K562 (cell line): ENCODE data around the gene ADNP2. TPM values are rescaled to one million over a fixed set of nuclear protein-coding genes. Genes with fewer than 3 reads are reported as not detected.

Experiments used
- ATAC-seq: fragments of 200-7000 bp; cut with Tn5 transposase; 3 replicates; pipeline ENCODE4 v1.9.1; 2020; ENCODE audit warnings: moderate library complexity
- BruUV-seq: library from RNA; stranded (reverse); fragments of 400-500 nt; replicated peaks from 2 replicates; lab custom pipeline; 2021; lab: Mats Ljungman, UMichigan
- CTCF ChIA-PET: fragments of 300-600 bp; formaldehyde crosslinking; extraction: SDS; loops from one replicate; lab custom pipeline; 2021; ENCODE audit warnings: low intra/inter-chr PET ratio; lab: Yijun Ruan, JAX
- POLR2A ChIA-PET: fragments of 300-600, 350-650 bp; sonication (Branson Sonifier 250); formaldehyde crosslinking; extraction: SDS; loops from one replicate; lab custom pipeline; 2021; ENCODE audit warnings: antibody characterized with exemption, inconsistent platforms; lab: Yijun Ruan, JAX
- DNase-seq, 4 experiments: peaks; one replicate each; pipeline versions ENCODE4 v3.0.0 to v3.0.0-alpha.2; 2011 to 2018; ENCODE audit warnings: low spot score in 3 of 4, mixed read lengths in 3 of 4; ENCODE audit errors: extremely low read depth in 1 of 4
- FAIRE-seq: peaks from 2 replicates; lab custom pipeline; 2011; peaks lifted over from hg19 to GRCh38; lab: Jason Lieb, UNC
- H2AFZ ChIP-seq: 2 replicates; pipeline ENCODE4 v1.6.0; 2011; ENCODE audit warnings: low read depth, low read length, control low read depth, inconsistent platforms
- H3K27ac ChIP-seq: fragments of 200-600 bp; 3 replicates; pipeline ENCODE4 v1.8.0; 2011; ENCODE audit warnings: low read depth, mild to moderate bottlenecking, control low read depth, inconsistent platforms, low read length, moderate library complexity, mixed read lengths; ENCODE audit errors: extremely low read depth
- H3K27me3 ChIP-seq, 2 experiments: fragments of 300-600 bp in 1 of 2; 2 replicates in 1 of 2; 3 replicates in 1 of 2; pipeline versions ENCODE4 v1.6.0 to v1.8.0; 2011; ENCODE audit warnings: inconsistent platforms in 2 of 2, low read length in 2 of 2, mild to moderate bottlenecking in 1 of 2, mixed read lengths in 1 of 2, moderate library complexity in 1 of 2; ENCODE audit not compliant: control insufficient read depth in 2 of 2, insufficient read depth in 2 of 2
- H3K36me3 ChIP-seq: fragments of 300-600 bp; 3 replicates; pipeline ENCODE4 v1.8.0; 2011; ENCODE audit warnings: mild to moderate bottlenecking, low read length, inconsistent platforms; ENCODE audit not compliant: control insufficient read depth, insufficient read depth
- H3K4me1 ChIP-seq, 2 experiments: fragments of 200-600 bp in 1 of 2; replicated peaks in 1 of 2; 2 replicates in 1 of 2; 3 replicates in 1 of 2; pipeline versions ENCODE4 v1.5.1 to v1.8.0; 2011; ENCODE audit warnings: inconsistent platforms in 2 of 2, low read length in 2 of 2, mild to moderate bottlenecking in 1 of 2, mixed read lengths in 1 of 2, moderate library complexity in 1 of 2; ENCODE audit not compliant: control insufficient read depth in 2 of 2, insufficient read depth in 2 of 2
- H3K4me2 ChIP-seq: 2 replicates; pipeline ENCODE4 v1.6.1; 2011; ENCODE audit warnings: low read length, control low read depth, inconsistent platforms, mixed read lengths; ENCODE audit not compliant: insufficient read depth
- H3K4me3 ChIP-seq: fragments of 200-600 bp; sonication (generic), shearing (Covaris generic); 2 replicates; pipeline ENCODE4 v1.5.1; 2016; ENCODE audit warnings: control low read depth, inconsistent platforms
- H3K79me2 ChIP-seq: fragments of 200-600 bp; 3 replicates; pipeline ENCODE4 v1.8.0; 2011; ENCODE audit warnings: low read length, inconsistent platforms; ENCODE audit not compliant: control insufficient read depth, insufficient read depth
- H3K9ac ChIP-seq, 2 experiments: 2 replicates each; pipeline versions ENCODE4 v1.6.0 to v1.6.1; 2011; ENCODE audit warnings: low read depth in 2 of 2, low read length in 2 of 2, control low read depth in 1 of 2, inconsistent platforms in 1 of 2, mild to moderate bottlenecking in 1 of 2, mixed read lengths in 1 of 2; ENCODE audit not compliant: insufficient read depth in 1 of 2
- H3K9me1 ChIP-seq: one replicate; pipeline ENCODE4 v1.6.0; 2011; ENCODE audit warnings: inconsistent platforms, mild to moderate bottlenecking, low read length, moderate library complexity; ENCODE audit not compliant: control insufficient read depth, insufficient read depth
- H3K9me3 ChIP-seq: replicated peaks from 2 replicates; pipeline ENCODE4 v1.5.1; 2011; ENCODE audit warnings: low read depth, low read length, inconsistent platforms; ENCODE audit not compliant: control insufficient read depth, insufficient read depth
- H4K20me1 ChIP-seq: replicated peaks from 2 replicates; pipeline ENCODE4 v1.6.1; 2011; ENCODE audit warnings: low read length, inconsistent platforms, mixed read lengths; ENCODE audit not compliant: control insufficient read depth, insufficient read depth
- BCOR ChIP-seq: fragments of 450-650 bp; IDR thresholded peaks from 2 replicates; pipeline ENCODE4 v1.6.1; 2016
- CTCFL ChIP-seq: IDR thresholded peaks from 2 replicates; pipeline ENCODE4 v1.6.1; 2011; ENCODE audit warnings: borderline replicate concordance, low read depth, mild to moderate bottlenecking, moderate library complexity, low read length; ENCODE audit not compliant: insufficient read depth, poor library complexity, severe bottlenecking
- MLLT1 ChIP-seq, 2 experiments: fragments of 450-650 bp; IDR thresholded peaks; 2 replicates each; pipeline ENCODE4 v1.6.1; 2016
- POLR2G ChIP-seq: fragments of 200-400 bp; formaldehyde crosslinking; IDR thresholded peaks from 2 replicates; pipeline ENCODE4 v1.6.1; 2017; ENCODE audit warnings: low read depth, mild to moderate bottlenecking, antibody characterized with exemption, low read length, moderate library complexity
- POLR3G ChIP-seq: IDR thresholded peaks from 2 replicates; pipeline ENCODE4 v1.6.1; 2011; ENCODE audit not compliant: insufficient read length, insufficient replicate concordance; ENCODE audit errors: extremely low read depth
- RBM25 ChIP-seq: fragments of 200-400 bp; formaldehyde crosslinking; IDR thresholded peaks from 2 replicates; pipeline ENCODE4 v1.6.1; 2018; ENCODE audit warnings: low read length, low read depth, moderate library complexity; ENCODE audit not compliant: severe bottlenecking
- SRSF9 ChIP-seq: fragments of 200-400 bp; formaldehyde crosslinking; IDR thresholded peaks from 2 replicates; pipeline ENCODE4 v1.6.1; 2017; ENCODE audit warnings: low read depth, low read length, borderline replicate concordance
- ZNF586 ChIP-seq: fragments of 450-650 bp; formaldehyde crosslinking; conservative IDR thresholded peaks from 2 replicates; pipeline ENCODE4 v1.4.0; 2020; ENCODE audit warnings: mild to moderate bottlenecking, moderate library complexity
- WGBS: fragments of 100-300 bp; shearing (Covaris generic); methylation state at CpG from one replicate; pipeline ENCODE4 v1.1.6; 2016; ENCODE audit warnings: low coverage, mixed read lengths; ENCODE audit not compliant: insufficient coverage; ENCODE audit errors: missing lambda C conversion rate; 5-methylcytosine and 5-hydroxymethylcytosine counted together
- in situ Hi-C: fragments of 300-500 bp; cut with MboI; formaldehyde crosslinking; loops from 4 replicates; pipeline ENCODE4 v1.15.0; 2018; ENCODE audit warnings: inconsistent platforms, mixed read lengths
- intact Hi-C: fragments of 100-400 bp; cut with micrococcal nuclease; formaldehyde crosslinking; loops from 2 replicates; pipeline ENCODE4 v1.14.2; 2022
- polyA plus RNA-seq, 8 experiments: library from polyadenylated mRNA; depleted of rRNA in 4 of 8; stranded (reverse) in 5 of 8; unstranded in 3 of 8; fragments of >200 nt; fragmentation: Nextera tagmentation in 2 of 8; fragmentation: Illumina TruSeq in 1 of 8; extraction: Ambion mirVana in 2 of 8; extraction: Trizol in 1 of 8; gene quantifications; 2 replicates each; pipeline versions ENCODE4 v1.2.1 to v1.2.3, GENCODE V29; 2011 to 2014; ENCODE audit warnings: inconsistent platforms in 1 of 8, missing spikeins in 1 of 8
- total RNA-seq, 7 experiments: library from RNA; depleted of rRNA in 6 of 7; stranded (reverse); fragments of >200 nt in 6 of 7; fragmentation: Illumina TruSeq in 2 of 7; extraction: Trizol in 2 of 7; gene quantifications; 2 replicates each; pipeline versions ENCODE4 v1.2.1 to v1.2.3, GENCODE V29; 2011 to 2021; ENCODE audit warnings: low replicate concordance in 1 of 7

The ADNP2 gene
- total and polyA plus RNA-seq, 9 of the 15 experiments (the other 6 are each of a cell fraction or from before 2014, with no cell fraction given): 5.8 to 24.3 (median 16.0) TPM

GRCh38 chr18:80137137-80137536, 28.1 kb downstream of the ADNP2 start:
- Histone ChIP-seq H3K27ac (no peak overlapping the region), H3K27me3 (no peaks in the 10 kb centered on the region), H3K4me2 (no peak overlapping the region), H3K9ac (no peak overlapping the region), H3K36me3 (peaks cover 71% of the 10 kb centered on the region), H3K4me3 (no peak overlapping the region), H4K20me1 (no peaks in the 10 kb centered on the region), H3K9me3 (no peaks in the 10 kb centered on the region), H3K79me2 (peaks cover 6% of the 10 kb centered on the region; the same call in 2 of the 3 replicates), H3K9me1 (no peaks in the 10 kb centered on the region), H2AFZ (no peak overlapping the region), H3K4me1 (no peaks in the 10 kb centered on the region)
- WGBS: 95% methylated on average over 10 of the region's 14 CpGs
- in situ Hi-C loops: no loop called here
- no TSS peak for BruUV-seq
- DNase-seq: no peak
- ATAC-seq: no peak
- intact Hi-C loops: no loop called here
- ChIA-PET CTCF (no interaction called here), POLR2A (no interaction called here)
- TF ChIP-seq RBM25: no peak
- TF ChIP-seq POLR2G: peak; percentile 32; the same call in 1 of the 2 replicates
- FAIRE-seq: no peak

- ChIA-PET CTCF (no interaction called here), POLR2A (no interaction called here)
- in situ Hi-C loops (no loop called here), intact Hi-C loops (no loop called here)
- no peaks in the 10 kb centered on the region for H4K20me1 ChIP-seq
- H3K27me3 ChIP-seq: no peaks in the 10 kb centered on the region
- no peak overlapping the region for H2AFZ ChIP-seq
- peaks cover 68% of the 10 kb centered on the region for H3K36me3 ChIP-seq
- no peak overlapping the region; a peak in 1 of 4 replicates for H3K9ac ChIP-seq
- no peak overlapping the region for H3K4me2 ChIP-seq
- FAIRE-seq (no peak), DNase-seq (no peak), ATAC-seq (no peak)
- peaks cover 3% of the 10 kb centered on the region; the same call in 1 of the 3 replicates for H3K79me2 ChIP-seq
- no peak overlapping the region for H3K4me3 ChIP-seq
- no peak overlapping the region for H3K27ac ChIP-seq
- 98% methylated on average over 10 of the region's 12 CpGs for WGBS
- H3K9me1 ChIP-seq: no peaks in the 10 kb centered on the region
- H3K4me1 ChIP-seq: no peaks in the 10 kb centered on the region
- no peaks in the 10 kb centered on the region for H3K9me3 ChIP-seq
- no TSS peak for BruUV-seq
- TF ChIP-seq ZNF586 (no peak), BCOR (no peak), SRSF9 (no peak), POLR3G (no peak), CTCFL (no peak), MLLT1 (IDR thresholded peaks at IDR 0.05) (no peak)
These were observed 28.9 kb downstream of the ADNP2 start for GRCh38 chr18:80137976-80138375.
